K562 (cell line): ENCODE results near the gene PXN. TPM values are rescaled to one million over a fixed set of nuclear protein-coding genes. Genes with fewer than 3 reads are reported as not detected.
A peak's percentile ranks its signal among the peaks of the same experiment; 100 is the strongest.

Experiments
- EHMT2 ChIP-seq: fragments of 450-650 bp; IDR thresholded peaks from 2 replicates; pipeline ENCODE4 v1.6.1; 2018; ENCODE audit warnings: antibody characterized with exemption
- FOXK1 ChIP-seq: sonication (generic); formaldehyde crosslinking; IDR thresholded peaks from 2 replicates; pipeline ENCODE4 v1.8.0; 2022; ENCODE audit warnings: missing genetic modification reagents, mild to moderate bottlenecking, borderline replicate concordance
- HNRNPLL ChIP-seq: fragments of 200-400 bp; formaldehyde crosslinking; IDR thresholded peaks from 2 replicates; pipeline ENCODE4 v1.6.1; 2017; ENCODE audit warnings: low read length, low read depth, mild to moderate bottlenecking; ENCODE audit not compliant: poor library complexity, severe bottlenecking
- MTA1 ChIP-seq: fragments of 450-650 bp; IDR thresholded peaks from 2 replicates; pipeline ENCODE4 v1.6.1; 2017; ENCODE audit warnings: borderline replicate concordance
- NFE2L1 ChIP-seq: fragments of 450-650 bp; IDR thresholded peaks from 2 replicates; pipeline ENCODE4 v1.6.1; 2016; ENCODE audit warnings: missing genetic modification characterization, low read depth, mild to moderate bottlenecking, missing compliant biosample characterization, moderate library complexity, borderline replicate concordance
- OTX1 ChIP-seq: fragments of 450-650 bp; formaldehyde crosslinking; IDR thresholded peaks from 2 replicates; pipeline ENCODE4 v1.4.0; 2022; ENCODE audit warnings: mild to moderate bottlenecking
- POLR2AphosphoS5 ChIP-seq: IDR thresholded peaks from 2 replicates; pipeline ENCODE4 v1.6.1; 2011; ENCODE audit warnings: mild to moderate bottlenecking, low read depth, low read length, moderate library complexity; ENCODE audit not compliant: control insufficient read depth, insufficient read depth
- PRMT5 ChIP-seq: sonication (generic); formaldehyde crosslinking; IDR thresholded peaks from 2 replicates; pipeline ENCODE4 v1.5.0; 2020; ENCODE audit warnings: missing genetic modification reagents
- RUNX1 ChIP-seq: sonication (generic); IDR thresholded peaks from 2 replicates; pipeline ENCODE4 v1.6.1; 2016; ENCODE audit warnings: antibody characterized with exemption, low read depth
- XRCC4 ChIP-seq: IDR thresholded peaks from one replicate; pipeline ENCODE4 v1.6.1; 2011; ENCODE audit not compliant: insufficient read depth, insufficient read length; ENCODE audit errors: extremely low read depth
- ZNF143 ChIP-seq: sonication (generic); formaldehyde crosslinking; IDR thresholded peaks from 2 replicates; pipeline ENCODE4 v1.9.0; 2022; ENCODE audit warnings: mild to moderate bottlenecking, missing genetic modification reagents
- ZNF695 ChIP-seq: fragments of 450-650 bp; formaldehyde crosslinking; IDR thresholded peaks from 2 replicates; pipeline ENCODE4 v1.4.0; 2020; ENCODE audit warnings: mild to moderate bottlenecking, moderate library complexity
- polyA plus RNA-seq, 8 experiments: library from polyadenylated mRNA; depleted of rRNA in 4 of 8; stranded (reverse) in 5 of 8; unstranded in 3 of 8; fragments of >200 nt; fragmentation: Nextera tagmentation in 2 of 8; fragmentation: Illumina TruSeq in 1 of 8; extraction: Ambion mirVana in 2 of 8; extraction: Trizol in 1 of 8; gene quantifications; 2 replicates each; pipeline versions ENCODE4 v1.2.1 to v1.2.3, GENCODE V29; 2011 to 2014; ENCODE audit warnings: inconsistent platforms in 1 of 8, missing spikeins in 1 of 8
- total RNA-seq, 7 experiments: library from RNA; depleted of rRNA in 6 of 7; stranded (reverse); fragments of >200 nt in 6 of 7; fragmentation: Illumina TruSeq in 2 of 7; extraction: Trizol in 2 of 7; gene quantifications; 2 replicates each; pipeline versions ENCODE4 v1.2.1 to v1.2.3, GENCODE V29; 2011 to 2021; ENCODE audit warnings: low replicate concordance in 1 of 7
- TF ChIP-seq, protein P1 (sequence below), 2 experiments: fragments of 150-350 bp in 1 of 2; IDR thresholded peaks; 2 replicates each; pipeline ENCODE4 v1.6.1; 2012 to 2016; ENCODE audit warnings: low read depth in 2 of 2, low read length in 2 of 2, mild to moderate bottlenecking in 1 of 2, moderate library complexity in 1 of 2
- TF ChIP-seq, protein P2 (sequence below): sonication (generic); formaldehyde crosslinking; IDR thresholded peaks from 2 replicates; pipeline ENCODE4 v1.8.0; 2022; ENCODE audit warnings: mild to moderate bottlenecking, low read depth, missing genetic modification reagents
- TF ChIP-seq, protein P3 (sequence below): fragments of 450-650 bp; formaldehyde crosslinking; IDR thresholded peaks from 2 replicates; pipeline ENCODE4 v1.4.0; 2022; ENCODE audit warnings: missing genetic modification characterization
- TF ChIP-seq, protein P4 (sequence below): sonication (generic); formaldehyde crosslinking; IDR thresholded peaks from 2 replicates; pipeline ENCODE4 v1.8.0; 2022; ENCODE audit warnings: mild to moderate bottlenecking, missing genetic modification reagents
- TF ChIP-seq, protein P5 (sequence below): fragments of 250-450 bp; sonication (Bioruptor Pico); IDR thresholded peaks from 2 replicates; pipeline ENCODE4 v1.4.0; 2020; ENCODE audit warnings: mild to moderate bottlenecking

Gene PXN
- total and polyA plus RNA-seq, 9 of the 15 experiments (the other 6 are each of a cell fraction or from before 2014, with no cell fraction given): 4.0 to 74.1 (median 18.6) TPM

DNA sequence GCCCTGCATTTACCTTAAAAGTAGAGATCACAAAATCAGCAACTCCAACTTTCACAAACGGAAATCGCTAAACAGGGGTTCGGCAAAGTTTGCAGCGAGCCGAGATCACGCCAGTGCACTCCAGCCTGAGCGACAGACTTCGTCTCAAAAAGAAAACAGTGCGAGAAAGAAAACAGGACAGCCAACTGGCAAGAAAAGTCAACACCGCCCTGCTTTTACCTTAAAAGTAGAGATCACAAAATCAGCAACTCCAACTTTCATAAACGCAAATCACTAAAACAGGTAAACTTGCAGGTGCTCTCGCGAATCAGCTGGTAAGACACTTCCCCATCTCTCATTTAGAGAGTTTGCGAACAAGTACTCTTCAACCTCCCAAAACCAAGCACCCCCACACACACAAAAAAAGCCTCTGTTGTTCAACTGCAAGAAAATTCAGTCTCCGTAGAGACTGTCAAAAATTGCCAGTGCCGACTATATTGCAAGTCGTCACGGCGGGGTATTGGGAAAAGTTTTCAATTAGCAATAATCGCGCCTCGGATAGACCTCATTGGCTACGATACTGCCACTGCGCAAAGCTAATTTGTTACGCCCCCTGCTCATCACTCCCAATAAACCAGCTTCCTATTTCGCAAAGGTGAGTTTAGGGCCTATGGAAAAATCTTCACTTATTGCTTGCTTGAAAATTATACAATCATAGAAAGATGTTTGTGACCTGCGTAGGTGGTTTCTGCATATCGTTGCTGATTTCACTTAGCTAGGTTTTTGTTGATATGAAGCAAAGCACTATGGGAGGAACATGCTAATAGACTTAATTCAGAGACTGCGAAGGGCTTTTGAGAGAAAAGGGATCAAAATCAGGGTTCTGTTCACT, 27.4 kb upstream of the PXN start, which contains the start of gene RNU4-1 (continued):
- TF ChIP-seq OTX1 (CRISPR knock-in tag) (no peak), PRMT5 (CRISPR knock-in tag) (no peak), NFE2L1 (tag) (no peak), EHMT2 (no peak), ZNF695 (CRISPR knock-in tag) (no peak), HNRNPLL (peak; percentile 63), MTA1 (peak; percentile 36; the same call in 1 of the 2 replicates), RUNX1 (peak; percentile 96), FOXK1 (CRISPR knock-in tag) (peak; percentile 59), POLR2AphosphoS5 (peak; percentile 100), ZNF143 (peak; percentile 88), XRCC4 (no peak)
- TF ChIP-seq, protein P1, sequence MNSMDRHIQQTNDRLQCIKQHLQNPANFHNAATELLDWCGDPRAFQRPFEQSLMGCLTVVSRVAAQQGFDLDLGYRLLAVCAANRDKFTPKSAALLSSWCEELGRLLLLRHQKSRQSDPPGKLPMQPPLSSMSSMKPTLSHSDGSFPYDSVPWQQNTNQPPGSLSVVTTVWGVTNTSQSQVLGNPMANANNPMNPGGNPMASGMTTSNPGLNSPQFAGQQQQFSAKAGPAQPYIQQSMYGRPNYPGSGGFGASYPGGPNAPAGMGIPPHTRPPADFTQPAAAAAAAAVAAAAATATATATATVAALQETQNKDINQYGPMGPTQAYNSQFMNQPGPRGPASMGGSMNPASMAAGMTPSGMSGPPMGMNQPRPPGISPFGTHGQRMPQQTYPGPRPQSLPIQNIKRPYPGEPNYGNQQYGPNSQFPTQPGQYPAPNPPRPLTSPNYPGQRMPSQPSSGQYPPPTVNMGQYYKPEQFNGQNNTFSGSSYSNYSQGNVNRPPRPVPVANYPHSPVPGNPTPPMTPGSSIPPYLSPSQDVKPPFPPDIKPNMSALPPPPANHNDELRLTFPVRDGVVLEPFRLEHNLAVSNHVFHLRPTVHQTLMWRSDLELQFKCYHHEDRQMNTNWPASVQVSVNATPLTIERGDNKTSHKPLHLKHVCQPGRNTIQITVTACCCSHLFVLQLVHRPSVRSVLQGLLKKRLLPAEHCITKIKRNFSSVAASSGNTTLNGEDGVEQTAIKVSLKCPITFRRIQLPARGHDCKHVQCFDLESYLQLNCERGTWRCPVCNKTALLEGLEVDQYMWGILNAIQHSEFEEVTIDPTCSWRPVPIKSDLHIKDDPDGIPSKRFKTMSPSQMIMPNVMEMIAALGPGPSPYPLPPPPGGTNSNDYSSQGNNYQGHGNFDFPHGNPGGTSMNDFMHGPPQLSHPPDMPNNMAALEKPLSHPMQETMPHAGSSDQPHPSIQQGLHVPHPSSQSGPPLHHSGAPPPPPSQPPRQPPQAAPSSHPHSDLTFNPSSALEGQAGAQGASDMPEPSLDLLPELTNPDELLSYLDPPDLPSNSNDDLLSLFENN (IDR thresholded peaks at IDR 0.05; ENCODE audit: low read depth in 2 of 2, low read length in 2 of 2): peak in 1 of 2 experiments; percentile 99; a peak in 2 of 4 replicates
- TF ChIP-seq, protein P2, sequence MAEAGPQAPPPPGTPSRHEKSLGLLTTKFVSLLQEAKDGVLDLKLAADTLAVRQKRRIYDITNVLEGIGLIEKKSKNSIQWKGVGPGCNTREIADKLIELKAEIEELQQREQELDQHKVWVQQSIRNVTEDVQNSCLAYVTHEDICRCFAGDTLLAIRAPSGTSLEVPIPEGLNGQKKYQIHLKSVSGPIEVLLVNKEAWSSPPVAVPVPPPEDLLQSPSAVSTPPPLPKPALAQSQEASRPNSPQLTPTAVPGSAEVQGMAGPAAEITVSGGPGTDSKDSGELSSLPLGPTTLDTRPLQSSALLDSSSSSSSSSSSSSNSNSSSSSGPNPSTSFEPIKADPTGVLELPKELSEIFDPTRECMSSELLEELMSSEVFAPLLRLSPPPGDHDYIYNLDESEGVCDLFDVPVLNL (CRISPR knock-in tag): no peak
- TF ChIP-seq, protein P3, sequence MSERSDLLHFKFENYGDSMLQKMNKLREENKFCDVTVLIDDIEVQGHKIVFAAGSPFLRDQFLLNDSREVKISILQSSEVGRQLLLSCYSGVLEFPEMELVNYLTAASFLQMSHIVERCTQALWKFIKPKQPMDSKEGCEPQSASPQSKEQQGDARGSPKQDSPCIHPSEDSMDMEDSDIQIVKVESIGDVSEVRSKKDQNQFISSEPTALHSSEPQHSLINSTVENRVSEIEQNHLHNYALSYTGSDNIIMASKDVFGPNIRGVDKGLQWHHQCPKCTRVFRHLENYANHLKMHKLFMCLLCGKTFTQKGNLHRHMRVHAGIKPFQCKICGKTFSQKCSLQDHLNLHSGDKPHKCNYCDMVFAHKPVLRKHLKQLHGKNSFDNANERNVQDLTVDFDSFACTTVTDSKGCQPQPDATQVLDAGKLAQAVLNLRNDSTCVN (CRISPR knock-in tag): peak; percentile 76; the same call in 1 of the 2 replicates
- TF ChIP-seq, protein P4, sequence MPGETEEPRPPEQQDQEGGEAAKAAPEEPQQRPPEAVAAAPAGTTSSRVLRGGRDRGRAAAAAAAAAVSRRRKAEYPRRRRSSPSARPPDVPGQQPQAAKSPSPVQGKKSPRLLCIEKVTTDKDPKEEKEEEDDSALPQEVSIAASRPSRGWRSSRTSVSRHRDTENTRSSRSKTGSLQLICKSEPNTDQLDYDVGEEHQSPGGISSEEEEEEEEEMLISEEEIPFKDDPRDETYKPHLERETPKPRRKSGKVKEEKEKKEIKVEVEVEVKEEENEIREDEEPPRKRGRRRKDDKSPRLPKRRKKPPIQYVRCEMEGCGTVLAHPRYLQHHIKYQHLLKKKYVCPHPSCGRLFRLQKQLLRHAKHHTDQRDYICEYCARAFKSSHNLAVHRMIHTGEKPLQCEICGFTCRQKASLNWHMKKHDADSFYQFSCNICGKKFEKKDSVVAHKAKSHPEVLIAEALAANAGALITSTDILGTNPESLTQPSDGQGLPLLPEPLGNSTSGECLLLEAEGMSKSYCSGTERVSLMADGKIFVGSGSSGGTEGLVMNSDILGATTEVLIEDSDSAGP (CRISPR knock-in tag): no peak
- TF ChIP-seq, protein P5, sequence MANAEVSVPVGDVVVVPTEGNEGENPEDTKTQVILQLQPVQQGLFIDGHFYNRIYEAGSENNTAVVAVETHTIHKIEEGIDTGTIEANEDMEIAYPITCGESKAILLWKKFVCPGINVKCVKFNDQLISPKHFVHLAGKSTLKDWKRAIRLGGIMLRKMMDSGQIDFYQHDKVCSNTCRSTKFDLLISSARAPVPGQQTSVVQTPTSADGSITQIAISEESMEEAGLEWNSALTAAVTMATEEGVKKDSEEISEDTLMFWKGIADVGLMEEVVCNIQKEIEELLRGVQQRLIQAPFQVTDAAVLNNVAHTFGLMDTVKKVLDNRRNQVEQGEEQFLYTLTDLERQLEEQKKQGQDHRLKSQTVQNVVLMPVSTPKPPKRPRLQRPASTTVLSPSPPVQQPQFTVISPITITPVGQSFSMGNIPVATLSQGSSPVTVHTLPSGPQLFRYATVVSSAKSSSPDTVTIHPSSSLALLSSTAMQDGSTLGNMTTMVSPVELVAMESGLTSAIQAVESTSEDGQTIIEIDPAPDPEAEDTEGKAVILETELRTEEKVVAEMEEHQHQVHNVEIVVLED (CRISPR knock-in tag): no peak
